ENCODE data around the gene GALNT10. TPM values are rescaled to one million over a fixed set of nuclear protein-coding genes. Genes with fewer than 3 reads are reported as not detected.

Gene GALNT10
- total and polyA plus RNA-seq, 8 donors: 5.3 to 76.4 (median 27.4) TPM

DNA sequence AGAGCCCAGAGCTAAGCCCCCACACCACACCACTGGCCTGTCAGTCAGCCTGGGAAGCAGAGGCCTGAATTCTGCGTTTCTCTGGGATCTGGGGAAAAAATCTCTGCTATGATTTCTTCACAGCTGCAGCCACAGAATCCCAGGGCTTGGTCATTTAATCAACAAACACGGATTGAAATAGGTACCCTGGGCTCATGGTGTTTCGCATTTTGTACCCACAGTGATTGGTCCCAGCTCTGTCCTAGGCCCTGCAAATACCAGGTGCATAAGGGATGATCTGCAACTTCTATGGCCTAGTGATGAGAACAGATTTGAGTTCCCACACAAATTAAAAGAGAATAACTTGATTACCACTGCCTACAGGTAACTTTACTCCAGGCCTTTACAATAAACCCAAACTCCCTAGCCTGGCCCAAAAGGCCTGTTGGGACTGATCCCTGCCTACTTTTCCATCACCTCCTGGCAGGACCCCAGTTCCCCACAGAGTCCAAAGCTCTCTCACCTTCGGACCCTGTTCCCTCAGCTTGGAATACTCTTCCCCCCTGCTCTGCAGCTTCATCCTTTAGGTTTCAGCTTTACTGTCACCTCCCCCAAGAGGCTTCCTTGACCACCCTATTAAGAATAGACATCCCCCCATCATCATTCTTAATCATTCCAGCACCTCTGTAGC, 240.6 kb downstream of the GALNT10 start:
- WGBS, 5 donors: 78 to 91% (median 89%) methylated on average over 4 of the region's 4 CpGs
- H3K4me1 ChIP-seq: no peaks in the 10 kb centered on the region
- intact Hi-C loops (cut with DNase I; ENCODE audit: low total_unique reads): no loop called here
- no peak overlapping the region for H3K4me3 ChIP-seq
- H3K36me3 ChIP-seq: peaks cover 0 to 22% (median 17%) of the 10 kb centered on the region in 4 donors
- H3K27me3 ChIP-seq: no peaks in the 10 kb centered on the region
- H3K27ac ChIP-seq: no peak overlapping the region
- no peak for DNase-seq
- no peaks in the 10 kb centered on the region for H3K9me3 ChIP-seq
- TF ChIP-seq POLR2A (IDR thresholded peaks at IDR 0.05) (no peak), POLR2AphosphoS5 (IDR thresholded peaks at IDR 0.05) (no peak)

GRCh38 chr5:154435226-154435625, 244.7 kb downstream of the GALNT10 start:
- no peak for DNase-seq
- WGBS, 5 donors: 94 to 99% (median 97%) methylated on average over 3 of the region's 3 CpGs
- H3K36me3 ChIP-seq: peaks cover 11 to 58% (median 55%) of the 10 kb centered on the region in 4 donors
- no peaks in the 10 kb centered on the region for H3K27me3 ChIP-seq
- no peaks in the 10 kb centered on the region for H3K4me1 ChIP-seq
- H3K9me3 ChIP-seq: no peaks in the 10 kb centered on the region
- TF ChIP-seq POLR2AphosphoS5 (IDR thresholded peaks at IDR 0.05): no peak
- TF ChIP-seq EP300 (IDR thresholded peaks at IDR 0.05): no peak
- no peak for TF ChIP-seq POLR2A (IDR thresholded peaks at IDR 0.05)
- TF ChIP-seq, protein P1, sequence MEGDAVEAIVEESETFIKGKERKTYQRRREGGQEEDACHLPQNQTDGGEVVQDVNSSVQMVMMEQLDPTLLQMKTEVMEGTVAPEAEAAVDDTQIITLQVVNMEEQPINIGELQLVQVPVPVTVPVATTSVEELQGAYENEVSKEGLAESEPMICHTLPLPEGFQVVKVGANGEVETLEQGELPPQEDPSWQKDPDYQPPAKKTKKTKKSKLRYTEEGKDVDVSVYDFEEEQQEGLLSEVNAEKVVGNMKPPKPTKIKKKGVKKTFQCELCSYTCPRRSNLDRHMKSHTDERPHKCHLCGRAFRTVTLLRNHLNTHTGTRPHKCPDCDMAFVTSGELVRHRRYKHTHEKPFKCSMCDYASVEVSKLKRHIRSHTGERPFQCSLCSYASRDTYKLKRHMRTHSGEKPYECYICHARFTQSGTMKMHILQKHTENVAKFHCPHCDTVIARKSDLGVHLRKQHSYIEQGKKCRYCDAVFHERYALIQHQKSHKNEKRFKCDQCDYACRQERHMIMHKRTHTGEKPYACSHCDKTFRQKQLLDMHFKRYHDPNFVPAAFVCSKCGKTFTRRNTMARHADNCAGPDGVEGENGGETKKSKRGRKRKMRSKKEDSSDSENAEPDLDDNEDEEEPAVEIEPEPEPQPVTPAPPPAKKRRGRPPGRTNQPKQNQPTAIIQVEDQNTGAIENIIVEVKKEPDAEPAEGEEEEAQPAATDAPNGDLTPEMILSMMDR (IDR thresholded peaks at IDR 0.05): no peak
- intact Hi-C loops (cut with DNase I; ENCODE audit: low total_unique reads): no loop called here
- H3K4me3 ChIP-seq: no peak overlapping the region
- no peak overlapping the region for H3K27ac ChIP-seq

DNA sequence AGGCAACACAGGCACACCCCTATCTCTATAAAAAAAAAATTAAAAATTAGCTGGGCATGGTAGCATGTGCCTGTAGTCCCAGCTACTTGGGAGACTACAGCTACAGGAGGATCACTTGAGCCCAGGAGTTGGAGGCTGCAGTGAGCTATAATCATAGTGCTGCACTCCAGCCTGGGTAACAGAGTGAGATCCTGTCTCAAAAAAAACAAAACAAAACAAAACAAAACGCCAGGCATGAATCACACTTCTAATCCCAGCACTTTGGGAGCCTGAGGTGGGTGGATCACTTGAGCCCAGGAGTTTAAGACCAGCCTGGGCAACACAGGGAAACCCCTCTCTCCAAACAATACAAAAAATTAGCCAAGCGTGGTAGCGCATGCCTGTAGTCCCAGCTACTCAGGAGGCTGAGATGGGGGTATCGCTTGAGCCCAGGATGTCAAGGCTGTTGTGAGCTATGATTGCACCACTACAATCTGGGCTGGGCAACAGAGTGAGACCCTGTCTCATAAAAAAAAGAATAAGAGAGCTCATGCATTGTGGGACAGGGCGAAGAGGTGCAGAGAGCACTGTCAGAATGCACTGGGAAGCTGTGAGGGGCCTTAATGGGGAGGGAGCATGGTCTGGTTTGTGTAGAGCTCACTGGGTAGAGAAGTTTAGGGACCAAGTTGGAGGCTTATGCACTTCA, 246.9 kb downstream of the GALNT10 start:
- no peak for DNase-seq
- Histone ChIP-seq H3K4me1 (no peaks in the 10 kb centered on the region), H3K27me3 (no peaks in the 10 kb centered on the region), H3K36me3 (peaks cover 21 to 80% (median 77%) of the 10 kb centered on the region in 4 donors), H3K4me3 (no peak overlapping the region), H3K9me3 (no peaks in the 10 kb centered on the region), H3K27ac (no peak overlapping the region)
- intact Hi-C loops (cut with DNase I; ENCODE audit: low total_unique reads): no loop called here
- no peak for TF ChIP-seq POLR2A (IDR thresholded peaks at IDR 0.05)
- TF ChIP-seq, protein P1 (IDR thresholded peaks at IDR 0.05): no peak
- TF ChIP-seq POLR2AphosphoS5 (IDR thresholded peaks at IDR 0.05): no peak
- no peak for TF ChIP-seq EP300 (IDR thresholded peaks at IDR 0.05)
- 86 to 97% (median 94%) methylated on average over 5 of the region's 5 CpGs for WGBS, 5 donors

GRCh38 chr5:154440540-154440939, 250.0 kb downstream of the GALNT10 start:
- intact Hi-C loops (cut with DNase I; ENCODE audit: low total_unique reads): no loop called here
- H3K27ac ChIP-seq: no peak overlapping the region
- 93 to 95% (median 94%) methylated on average over 5 of the region's 5 CpGs for WGBS, 5 donors

More at GRCh38 chr5:154440540-154440939, 250.0 kb downstream of the GALNT10 start:
- Histone ChIP-seq H3K36me3 (peaks cover 22 to 75% (median 67%) of the 10 kb centered on the region in 4 donors), H3K4me3 (no peak overlapping the region), H3K27me3 (no peaks in the 10 kb centered on the region), H3K4me1 (peaks cover 0 to 14% (median 12%) of the 10 kb centered on the region in 4 donors), H3K9me3 (no peaks in the 10 kb centered on the region)
- TF ChIP-seq, protein P1 (IDR thresholded peaks at IDR 0.05): no peak
- TF ChIP-seq POLR2A (IDR thresholded peaks at IDR 0.05) (no peak), POLR2AphosphoS5 (IDR thresholded peaks at IDR 0.05) (no peak), EP300 (IDR thresholded peaks at IDR 0.05) (no peak)
- DNase-seq: no peak

Measured in stomach (tissue), 9 donors.